Measurements from ENCODE around the gene CPNE7.
"Not testable (repeated sequence)": the region's sequence is repeated elsewhere in the genome, so short reads cannot be mapped to it uniquely, and the experiment has no call there.

The CPNE7 gene

GRCh38 chr16:89586218-89586617 lies 10.7 kb downstream of the CPNE7 start:
- DNase-seq = no peak

DNA sequence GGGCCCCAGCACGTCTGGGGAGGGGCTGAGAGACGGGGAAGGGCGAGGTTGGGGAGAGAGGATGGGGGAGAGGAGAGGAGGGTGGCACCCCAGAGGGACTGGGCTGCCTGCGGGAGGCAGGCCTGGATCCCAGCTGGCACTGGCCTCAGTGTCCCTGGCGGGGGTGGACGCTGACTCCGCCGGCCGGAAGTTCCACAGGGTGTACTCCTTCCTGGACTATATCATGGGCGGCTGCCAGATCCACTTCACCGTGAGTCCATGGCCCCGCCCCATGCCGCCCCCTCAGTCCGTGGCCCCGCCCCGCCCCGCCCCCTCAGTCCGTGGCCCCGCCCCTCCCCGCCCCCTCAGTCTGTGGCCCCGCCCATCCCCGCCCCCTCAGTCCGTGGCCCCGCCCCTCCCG lies 11.3 kb downstream of the CPNE7 start:
- DNase-seq = no peak

- not testable (repeated sequence) for DNase-seq
Observed at GRCh38 chr16:89587676-89588075, 12.1 kb downstream of the CPNE7 start.

DNA sequence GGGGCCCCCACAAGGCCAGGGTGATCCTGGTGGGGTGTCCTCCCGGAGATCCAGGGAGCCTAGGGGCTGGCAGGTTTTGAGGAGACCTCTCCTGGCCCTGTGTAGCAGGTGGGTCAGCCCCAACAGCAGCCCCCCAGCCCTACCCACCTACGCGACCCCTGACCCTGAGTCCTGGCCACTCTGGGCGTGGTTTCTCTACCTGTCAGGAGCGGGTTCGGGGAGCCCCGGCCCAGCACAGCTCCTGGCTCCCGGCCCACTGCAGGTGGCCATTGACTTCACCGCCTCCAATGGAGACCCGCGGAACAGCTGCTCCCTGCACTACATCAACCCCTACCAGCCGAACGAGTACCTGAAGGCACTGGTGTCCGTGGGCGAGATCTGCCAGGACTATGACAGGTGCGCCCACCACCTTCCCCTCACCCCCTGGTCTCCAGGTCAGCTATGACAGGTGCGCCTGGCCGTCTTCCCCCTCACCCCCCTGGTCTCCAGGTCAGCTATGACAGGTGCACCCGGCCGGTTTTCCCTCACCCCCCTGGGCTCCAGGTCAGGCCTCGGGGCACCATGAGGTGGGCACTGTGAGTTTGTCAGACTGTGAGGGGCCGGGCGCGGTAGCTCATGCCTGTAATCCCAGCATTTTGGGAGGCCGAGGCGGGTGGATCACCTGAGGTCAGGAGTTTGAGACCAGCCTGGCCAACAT lies 13.0 kb downstream of the CPNE7 start:
- no peak for DNase-seq

DNA sequence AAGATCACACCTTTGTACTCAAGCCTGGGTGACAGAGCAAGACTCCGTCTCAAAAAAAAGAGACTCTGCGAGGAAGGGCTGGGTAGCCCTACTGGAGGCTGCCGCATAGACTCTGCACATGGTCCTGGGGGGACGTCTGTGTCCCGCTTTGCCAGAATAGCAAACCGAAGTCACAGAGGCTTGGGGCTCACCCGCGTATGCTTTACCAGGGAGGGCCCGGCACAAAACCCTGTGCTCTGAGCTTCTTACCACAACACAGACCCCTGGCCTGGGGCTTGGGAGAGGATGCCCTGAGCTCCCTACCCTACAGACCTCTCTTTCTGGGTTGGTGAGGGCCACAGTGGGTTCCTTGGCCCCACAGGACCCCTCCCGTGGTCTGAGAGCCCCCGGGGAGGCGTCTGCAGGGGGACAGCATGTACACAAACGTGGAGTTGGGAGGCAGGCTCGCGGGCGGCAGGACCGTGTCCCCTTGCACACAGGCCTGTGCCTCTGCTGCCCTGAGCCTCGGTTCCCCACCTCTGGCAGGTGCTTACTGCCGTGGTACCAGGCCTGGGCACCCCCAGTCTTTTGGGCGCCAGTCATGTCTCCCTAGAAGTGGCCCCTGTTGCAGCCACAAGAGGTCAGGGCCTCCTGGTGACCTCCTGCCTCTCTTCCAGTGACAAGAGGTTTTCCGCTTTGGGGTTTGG lies 13.8 kb downstream of the CPNE7 start:
- no peak for DNase-seq

DNA sequence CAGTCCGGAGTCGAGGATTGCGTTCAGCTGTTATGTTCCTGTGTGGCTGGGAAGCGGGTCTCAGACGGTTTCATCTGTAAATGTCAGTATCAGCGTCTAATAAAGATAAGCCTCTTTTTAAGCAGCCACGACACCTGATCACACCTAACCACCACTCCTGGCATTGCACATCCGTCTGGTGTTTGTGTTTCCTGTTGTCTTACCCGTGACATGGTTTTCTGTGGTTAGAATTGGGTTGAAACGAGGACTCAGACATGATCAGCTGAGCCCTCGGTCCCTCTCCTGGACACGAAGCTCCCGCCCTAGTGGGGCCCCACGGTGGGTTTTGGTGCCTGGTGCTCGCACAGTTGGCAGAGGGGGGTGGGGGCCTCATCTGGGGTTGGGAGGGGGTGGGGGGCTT lies 18.3 kb downstream of the CPNE7 start:
- DNase-seq = no peak

GRCh38 chr16:89595330-89596060 lies 19.9 kb downstream of the CPNE7 start:
- no peak for DNase-seq

- no peak for DNase-seq
Observed at GRCh38 chr16:89596061-89596689, 20.6 kb downstream of the CPNE7 start.

GRCh38 chr16:89596957-89597649 lies 21.5 kb downstream of the CPNE7 start:
- DNase-seq = no peak

GRCh38 chr16:89598199-89598598 lies 22.6 kb downstream of the CPNE7 start:
- DNase-seq = no peak

DNA sequence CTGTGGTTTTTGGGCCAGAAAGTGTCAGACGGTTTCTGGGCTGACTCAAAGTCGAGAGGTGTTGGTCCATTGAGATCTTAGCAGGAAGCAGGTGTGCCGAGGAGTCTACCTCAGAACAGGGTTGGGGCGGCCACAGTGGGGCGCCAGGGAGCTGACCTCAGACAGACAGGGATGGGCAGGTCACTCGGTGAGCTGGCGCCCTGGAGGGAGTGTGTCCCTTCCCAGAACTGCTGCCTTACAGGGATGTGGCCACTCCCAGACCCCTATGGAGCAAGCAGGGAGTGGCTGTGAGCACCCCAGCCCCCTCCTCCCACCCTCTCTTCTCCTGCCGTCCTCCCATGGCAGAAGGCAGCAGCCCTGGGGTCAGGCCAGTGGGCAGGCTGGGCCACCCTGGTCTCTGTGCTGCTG lies 23.9 kb downstream of the CPNE7 start:
- DNase-seq = no peak

DNA sequence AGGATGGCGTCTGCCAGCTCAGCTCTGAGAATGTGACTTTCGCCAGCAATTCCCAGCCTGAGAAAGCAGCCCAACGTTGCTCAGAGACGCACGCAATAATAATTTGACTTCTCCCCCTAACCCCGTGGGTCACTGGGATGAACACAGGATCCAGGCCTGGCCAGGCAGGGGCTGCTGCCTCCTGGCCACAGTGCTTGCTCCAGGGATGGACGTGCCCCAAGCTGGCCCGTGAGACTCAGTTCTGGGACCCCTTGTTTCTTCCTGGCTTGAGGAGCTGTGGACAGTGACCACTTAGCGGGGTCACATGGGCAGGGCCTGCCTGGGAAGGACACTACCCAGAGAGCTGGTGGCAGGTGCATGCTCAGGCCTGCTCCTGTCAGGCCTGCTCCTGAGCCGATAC lies 24.3 kb downstream of the CPNE7 start:
- no peak for DNase-seq

GRCh38 chr16:89600427-89600826 lies 24.9 kb downstream of the CPNE7 start:
- no peak for DNase-seq

- DNase-seq = no peak
Observed at GRCh38 chr16:89600956-89601355, 25.4 kb downstream of the CPNE7 start.

- DNase-seq = no peak
Observed at GRCh38 chr16:89601906-89602272, 26.3 kb downstream of the CPNE7 start.

DNA sequence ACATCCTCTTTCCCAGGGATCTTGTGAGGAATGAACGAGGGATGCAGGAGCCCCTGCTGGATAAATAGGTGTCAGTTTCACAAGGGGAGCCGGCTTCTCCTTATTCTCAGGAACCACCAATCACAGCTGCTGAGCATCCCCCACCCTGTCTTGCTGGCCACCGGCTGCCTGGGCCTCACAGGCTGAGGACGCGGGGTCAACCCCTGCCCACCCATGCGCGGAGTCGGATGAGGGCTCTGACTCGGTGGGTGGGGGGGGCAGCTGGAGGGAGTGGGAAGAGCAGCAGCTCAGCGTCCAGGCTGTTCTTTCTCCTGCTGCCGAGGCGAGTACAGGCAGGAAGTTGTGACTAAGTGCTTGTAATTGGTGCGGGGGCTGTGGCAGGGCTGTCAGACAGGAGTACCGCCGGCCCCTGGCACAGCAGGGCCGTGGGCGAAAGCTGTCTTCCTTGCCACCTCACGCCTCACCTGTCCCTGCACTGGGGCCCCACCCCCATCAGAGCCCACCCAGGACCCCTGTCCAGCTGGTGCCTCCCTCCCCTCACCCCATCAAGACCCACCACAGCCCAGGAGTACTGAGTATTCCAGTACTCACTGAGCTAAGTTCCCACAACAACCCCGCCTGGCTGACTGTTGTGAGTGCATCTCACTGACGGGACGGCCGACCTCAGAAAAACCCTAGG lies 26.9 kb downstream of the CPNE7 start:
- DNase-seq = peak; percentile 8

DNA sequence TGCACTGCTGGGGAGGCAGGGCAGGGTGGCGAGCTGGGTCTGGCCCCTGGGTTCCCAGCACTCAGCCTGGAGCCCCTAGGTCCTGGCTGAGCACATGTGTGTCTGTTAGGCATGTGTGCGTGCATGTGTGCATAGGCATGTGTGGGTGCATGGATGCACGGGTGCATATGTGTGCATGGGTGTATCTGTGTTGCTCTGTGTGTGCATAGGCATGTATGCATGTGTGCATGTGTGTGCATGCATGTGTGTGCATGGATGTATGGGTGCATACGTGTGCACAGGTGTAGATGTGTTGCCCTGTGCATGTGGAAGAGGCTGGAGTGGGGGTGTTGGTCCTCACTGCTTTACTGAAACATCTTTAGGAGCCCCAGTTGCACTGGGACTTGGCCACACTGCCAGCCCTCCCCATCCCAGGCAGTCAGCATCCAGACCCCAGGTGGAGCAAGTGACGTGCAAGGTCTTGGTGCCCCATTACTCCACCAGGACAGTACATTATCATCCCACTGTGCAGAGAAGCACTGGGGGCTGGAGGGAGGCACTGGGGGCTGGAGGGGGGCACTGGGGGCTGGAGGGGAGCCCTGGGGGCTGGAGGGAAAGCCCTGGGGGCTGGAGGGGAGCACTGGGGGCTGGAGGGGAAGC lies 27.5 kb downstream of the CPNE7 start:
- no peak for DNase-seq

GRCh38 chr16:89604764-89605163 lies 29.2 kb downstream of the CPNE7 start:
- DNase-seq = no peak

GRCh38 chr16:89605186-89605970 lies 29.8 kb downstream of the CPNE7 start:
- DNase-seq = no peak

- DNase-seq = no peak
Observed at GRCh38 chr16:89606006-89606405, 30.4 kb downstream of the CPNE7 start.

DNA sequence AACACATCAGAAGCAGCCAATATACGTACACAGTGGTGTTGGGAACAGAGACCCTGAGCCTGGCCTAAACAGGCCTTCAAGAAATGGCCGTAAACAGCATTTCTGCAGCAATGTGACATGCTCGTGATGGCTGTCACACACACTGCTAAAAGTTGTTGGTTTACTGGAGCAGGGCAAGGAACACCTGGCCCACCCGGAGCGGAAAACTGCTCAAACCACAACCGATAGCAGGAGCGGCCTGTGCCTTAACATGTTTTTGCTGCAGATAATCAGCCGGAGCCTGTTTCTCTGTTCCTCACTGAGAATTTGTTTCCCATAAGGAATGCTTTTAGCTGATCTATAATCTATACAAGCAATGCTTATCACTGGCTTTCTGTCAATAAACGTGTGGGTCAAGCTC lies 31.9 kb downstream of the CPNE7 start:
- no peak for DNase-seq
